Gastroesophageal sphincter (tissue), 4 donors: ENCODE measurements around the gene TMEM135. TPM values are rescaled to one million over a fixed set of nuclear protein-coding genes. Genes with fewer than 3 reads are reported as not detected.

Experiments
- ATAC-seq: fragments of 150-250 bp; one replicate; pipeline ENCODE4 v1.9.1; 2016; ENCODE audit warnings: mild to moderate bottlenecking, moderate library complexity
- H3K27ac ChIP-seq, 4 donors: fragments of 200-600 bp; sonication (generic) in 3 of 4; 1 replicate in 3 of 4; 2 replicates in 1 of 4; pipeline ENCODE4 v1.5.1; 2016 to 2019
- H3K27me3 ChIP-seq: fragments of 200-600 bp; sonication (generic); one replicate; pipeline ENCODE4 v1.5.1; 2019
- H3K36me3 ChIP-seq, 2 donors: fragments of 200-600 bp; sonication (generic); one replicate each; pipeline ENCODE4 v1.5.1; 2019; ENCODE audit warnings: control low read depth in 1 of 2
- H3K4me1 ChIP-seq, 3 donors: fragments of 200-600 bp; sonication (generic); 1 replicate in 2 of 3; 2 replicates in 1 of 3; pipeline ENCODE4 v1.5.1; 2016 to 2019; ENCODE audit warnings: control low read depth in 2 of 3
- H3K4me3 ChIP-seq, 2 donors: fragments of 200-600 bp; sonication (generic); one replicate each; pipeline ENCODE4 v1.5.1; 2019; ENCODE audit warnings: mild to moderate bottlenecking in 1 of 2, moderate library complexity in 1 of 2
- H3K9me3 ChIP-seq, 3 donors: fragments of 200-600 bp; sonication (generic); one replicate each; pipeline ENCODE4 v1.5.1; 2017 to 2019; ENCODE audit warnings: control low read depth in 2 of 3
- CTCF ChIP-seq, 4 experiments: fragments of 200-600 bp in 2 of 4; fragments of 450-650 bp in 2 of 4; sonication (generic) in 1 of 4; IDR thresholded peaks; one replicate each; pipeline ENCODE4 v1.5.1; 2017 to 2019; ENCODE audit warnings: antibody characterized with exemption in 4 of 4, mild to moderate bottlenecking in 2 of 4, moderate library complexity in 2 of 4
- EP300 ChIP-seq: sonication (generic); formaldehyde crosslinking; IDR thresholded peaks from one replicate; pipeline ENCODE4 v1.6.1; 2017; ENCODE audit warnings: antibody characterized with exemption, mild to moderate bottlenecking
- POLR2A ChIP-seq, 2 donors: fragments of 450-650 bp; IDR thresholded peaks; one replicate each; pipeline ENCODE4 v1.6.1; 2017; ENCODE audit warnings: antibody characterized with exemption in 2 of 2, mild to moderate bottlenecking in 2 of 2, moderate library complexity in 1 of 2
- POLR2AphosphoS5 ChIP-seq: sonication (generic); formaldehyde crosslinking; IDR thresholded peaks from one replicate; pipeline ENCODE4 v1.6.1; 2017; ENCODE audit warnings: antibody characterized with exemption
- WGBS, 2 donors: methylation state at CpG; one replicate each; pipeline ENCODE4 v1.1.5; 2018; ENCODE audit warnings: low coverage in 1 of 2; 5-methylcytosine and 5-hydroxymethylcytosine counted together
- total RNA-seq, 4 donors: library from RNA; depleted of rRNA; stranded (reverse); fragments of >200 nt; gene quantifications; one replicate each; pipeline ENCODE4 v1.1.0, GENCODE V29; 2016

TMEM135 gene
- total RNA-seq, 4 donors from 2014 or later, result 9.6 to 25.7 (median 17.0) TPM

DNA sequence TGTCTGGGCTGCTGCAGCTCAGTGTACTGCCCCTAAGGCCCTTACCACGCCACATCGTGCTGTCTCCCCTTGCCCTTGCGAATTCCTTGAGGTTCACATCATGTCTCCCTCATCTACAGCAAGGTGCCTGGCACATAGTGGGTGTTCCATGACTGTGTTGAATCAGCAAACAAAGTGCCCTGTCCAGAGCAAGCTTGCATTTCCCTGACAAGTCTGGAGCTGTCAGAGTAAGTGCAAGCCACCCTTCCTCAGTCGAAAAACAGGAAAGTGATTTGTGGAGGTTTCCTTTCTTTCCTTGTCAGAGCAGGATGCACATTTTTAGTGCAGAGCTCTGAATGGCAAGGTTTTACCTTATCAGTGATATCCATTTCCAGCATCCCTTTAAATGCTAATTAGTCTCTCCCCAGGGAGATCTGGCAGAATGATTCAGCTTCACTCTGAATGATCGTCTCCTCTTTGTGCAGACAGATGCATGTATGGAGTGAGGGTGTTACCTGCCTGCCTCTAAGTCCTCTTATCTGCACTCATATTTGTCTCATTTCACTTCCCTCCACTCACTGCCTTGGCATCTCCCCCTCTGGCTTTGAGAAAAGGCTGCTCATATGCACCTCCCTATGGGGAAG, 331.2 kb downstream of the TMEM135 start:
- peak; percentile 25 for ATAC-seq
- no peak for TF ChIP-seq EP300
- no peak for TF ChIP-seq POLR2A (IDR thresholded peaks at IDR 0.05)
- no peak for TF ChIP-seq CTCF (IDR thresholded peaks at IDR 0.05)
- TF ChIP-seq POLR2AphosphoS5, result no peak
- H3K4me1 ChIP-seq, result no peaks in the 10 kb centered on the region
- no peak overlapping the region for H3K4me3 ChIP-seq
- no peaks in the 10 kb centered on the region for H3K36me3 ChIP-seq
- no peaks in the 10 kb centered on the region for H3K27me3 ChIP-seq
- no peaks in the 10 kb centered on the region for H3K9me3 ChIP-seq
- H3K27ac ChIP-seq, result no peak overlapping the region
- WGBS, 2 donors, result 72 to 77% methylated on average over 3 to 4 of the region's 5 CpGs

DNA sequence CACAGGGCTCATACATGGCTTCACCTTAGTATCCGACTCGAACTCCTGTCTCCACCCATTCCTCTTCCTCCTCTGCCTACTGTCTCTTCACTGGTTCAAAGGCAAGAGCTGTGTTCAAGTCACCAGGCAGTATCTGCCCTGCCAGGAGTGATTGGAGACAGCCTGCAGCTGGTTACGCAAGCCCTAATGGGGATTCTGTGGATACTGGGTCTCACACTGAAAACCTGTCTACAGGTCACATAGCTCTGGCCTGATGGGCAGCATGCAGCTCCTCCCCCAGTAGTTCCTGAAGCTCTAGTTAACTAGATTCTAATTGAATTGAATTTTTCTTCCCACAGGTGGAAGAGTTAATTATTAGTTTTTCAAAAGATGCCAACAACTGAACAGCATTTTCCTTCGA, 332.2 kb downstream of the TMEM135 start:
- Histone ChIP-seq H3K27ac (no peak overlapping the region), H3K27me3 (no peaks in the 10 kb centered on the region), H3K4me1 (no peaks in the 10 kb centered on the region), H3K36me3 (no peaks in the 10 kb centered on the region), H3K4me3 (no peak overlapping the region), H3K9me3 (no peaks in the 10 kb centered on the region)
- 75 to 100% methylated on average over 2 to 3 of the region's 4 CpGs for WGBS, 2 donors
- no peak for ATAC-seq
- TF ChIP-seq EP300 (no peak), CTCF (IDR thresholded peaks at IDR 0.05) (no peak), POLR2A (IDR thresholded peaks at IDR 0.05) (no peak), POLR2AphosphoS5 (no peak)

- Histone ChIP-seq H3K4me3 (no peak overlapping the region), H3K4me1 (no peaks in the 10 kb centered on the region), H3K27me3 (no peaks in the 10 kb centered on the region), H3K9me3 (no peaks in the 10 kb centered on the region), H3K27ac (no peak overlapping the region), H3K36me3 (no peaks in the 10 kb centered on the region)
- ATAC-seq, result no peak
- TF ChIP-seq POLR2A (IDR thresholded peaks at IDR 0.05), result no peak
- no peak for TF ChIP-seq EP300
- TF ChIP-seq POLR2AphosphoS5, result no peak
- no peak for TF ChIP-seq CTCF (IDR thresholded peaks at IDR 0.05)
- WGBS, 2 donors, result 79 to 83% methylated on average over 3 of the region's 3 CpGs
These were observed 334.3 kb downstream of the TMEM135 start for GRCh38 chr11:87372065-87372464.

Other genes with a start within 250 kb of the TMEM135 start
- gene PRSS23, start 237.4 kb upstream of the TMEM135 start, total RNA-seq, result 10 to 100 TPM; 34.5 to 87.2 (median 68.8) TPM
- gene FZD4, start 82.5 kb upstream of the TMEM135 start, total RNA-seq, result 10 to 100 TPM; 33.3 to 42.9 (median 34.6) TPM